HG03025 (cell line): ENCODE data around the gene APH1A.
A peak's percentile ranks its signal among the peaks of the same experiment; 100 is the strongest.
"Not testable (repeated sequence)": the region's sequence is repeated elsewhere in the genome, so short reads cannot be mapped to it uniquely, and the experiment has no call there.

Experiments used
- ATAC-seq: cut with Tn5 transposase; IDR thresholded peaks from one replicate; pipeline ENCODE4 v1.9.1; 2021; ENCODE audit warnings: mild to moderate bottlenecking, moderate library complexity; ENCODE audit not compliant: unreplicated experiment, low FRiP score

APH1A gene

GRCh38 chr1:150269451-150269850 is 635 bp upstream of the APH1A start:
- ATAC-seq, result no peak

GRCh38 chr1:150268340-150268704 is 494 bp downstream of the APH1A start:
- ATAC-seq, result peak; percentile 27

- no peak for ATAC-seq
These were observed 920 bp downstream of the APH1A start for GRCh38 chr1:150267896-150268295.

- no peak for ATAC-seq
These were observed 5.3 kb downstream of the APH1A start for GRCh38 chr1:150263549-150263948.

GRCh38 chr1:150262388-150263320 is 6.2 kb downstream of the APH1A start:
- no peak for ATAC-seq

- no peak for ATAC-seq
These were observed 7.4 kb downstream of the APH1A start for GRCh38 chr1:150261367-150261766.

GRCh38 chr1:150259758-150260669 is 8.8 kb downstream of the APH1A start:
- no peak for ATAC-seq

- ATAC-seq, result no peak
These were observed 9.6 kb downstream of the APH1A start for GRCh38 chr1:150259217-150259616.

- no peak for ATAC-seq
These were observed 10.9 kb downstream of the APH1A start, which contains the start of gene CA14 for GRCh38 chr1:150257624-150258585. Gene CA14 (plus strand): TSS chr1:150257774. CDS start chr1:150258129, 355 bp downstream.

- no peak for ATAC-seq
These were observed 12.1 kb downstream of the APH1A start for GRCh38 chr1:150256554-150257341.

GRCh38 chr1:150256198-150256553 is 12.6 kb downstream of the APH1A start:
- ATAC-seq, result no peak

GRCh38 chr1:150249936-150250335 is 18.9 kb downstream of the APH1A start:
- no peak for ATAC-seq

GRCh38 chr1:150243003-150243402 is 25.8 kb downstream of the APH1A start:
- no peak for ATAC-seq

GRCh38 chr1:150237746-150238145 is 31.1 kb downstream of the APH1A start:
- ATAC-seq, result no peak

- ATAC-seq, result not testable (repeated sequence)
These were observed 31.6 kb downstream of the APH1A start for GRCh38 chr1:150237176-150237575.

- no peak for ATAC-seq
These were observed 32.2 kb downstream of the APH1A start for GRCh38 chr1:150236614-150237100.

GRCh38 chr1:150235852-150236613 is 32.8 kb downstream of the APH1A start, which contains the start of gene ANP32E:
Gene ANP32E (minus strand): TSS chr1:150236112. CDS start chr1:150235786, 326 bp downstream.
- ATAC-seq, result peak; percentile 65

GRCh38 chr1:150235294-150235851 is 33.4 kb downstream of the APH1A start:
- ATAC-seq, result no peak
